ENCODE results near the gene SH3BP5.
A peak's percentile ranks its signal among the peaks of the same experiment; 100 is the strongest.

Gene SH3BP5

GRCh38 chr3:15326673-15327072 lies 5.7 kb downstream of the SH3BP5 start:
- FAIRE-seq (no peak), DNase-seq (ENCODE audit: low spot score) (no peak)

GRCh38 chr3:15326037-15326436 lies 6.3 kb downstream of the SH3BP5 start:
- no peak for DNase-seq (ENCODE audit: low spot score)
- no peak for FAIRE-seq

GRCh38 chr3:15325228-15325627 lies 7.2 kb downstream of the SH3BP5 start:
- FAIRE-seq (no peak), DNase-seq (ENCODE audit: low spot score) (peak; percentile 73)

- no peak for DNase-seq (ENCODE audit: low spot score)
- FAIRE-seq: no peak
Measured at GRCh38 chr3:15324379-15324808, 8.0 kb downstream of the SH3BP5 start.

GRCh38 chr3:15323063-15323462 lies 9.3 kb downstream of the SH3BP5 start:
- DNase-seq (ENCODE audit: low spot score): no peak
- no peak for FAIRE-seq

- no peak for FAIRE-seq
Measured at GRCh38 chr3:15321349-15321748, 11.0 kb downstream of the SH3BP5 start.

GRCh38 chr3:15319575-15319974 lies 12.8 kb downstream of the SH3BP5 start:
- FAIRE-seq (no peak), DNase-seq (ENCODE audit: low spot score) (no peak)

More at GRCh38 chr3:15321349-15321748, 11.0 kb downstream of the SH3BP5 start:
- no peak for DNase-seq (ENCODE audit: low spot score)

- DNase-seq (ENCODE audit: low spot score) (no peak), FAIRE-seq (no peak)
Measured at GRCh38 chr3:15319136-15319535, 13.2 kb downstream of the SH3BP5 start.

GRCh38 chr3:15318661-15319060 lies 13.7 kb downstream of the SH3BP5 start:
- no peak for FAIRE-seq

GRCh38 chr3:15316998-15317435 lies 15.4 kb downstream of the SH3BP5 start:
- FAIRE-seq (no peak), DNase-seq (ENCODE audit: low spot score) (no peak)

More at GRCh38 chr3:15318661-15319060, 13.7 kb downstream of the SH3BP5 start:
- DNase-seq (ENCODE audit: low spot score): no peak

- FAIRE-seq (no peak), DNase-seq (ENCODE audit: low spot score) (no peak)
Measured at GRCh38 chr3:15315003-15315402, 17.4 kb downstream of the SH3BP5 start.

GRCh38 chr3:15314276-15314675 lies 18.1 kb downstream of the SH3BP5 start:
- DNase-seq (ENCODE audit: low spot score) (no peak), FAIRE-seq (no peak)

GRCh38 chr3:15313461-15313860 lies 18.9 kb downstream of the SH3BP5 start:
- no peak for FAIRE-seq

GRCh38 chr3:15312550-15312949 lies 19.8 kb downstream of the SH3BP5 start:
- FAIRE-seq: no peak

More at GRCh38 chr3:15313461-15313860, 18.9 kb downstream of the SH3BP5 start:
- DNase-seq (ENCODE audit: low spot score): no peak

GRCh38 chr3:15310491-15311370 lies 21.7 kb downstream of the SH3BP5 start:
- FAIRE-seq (no peak), DNase-seq (ENCODE audit: low spot score) (peak; percentile 64)

More at GRCh38 chr3:15312550-15312949, 19.8 kb downstream of the SH3BP5 start:
- no peak for DNase-seq (ENCODE audit: low spot score)

GRCh38 chr3:15309662-15310335 lies 22.6 kb downstream of the SH3BP5 start:
- DNase-seq (ENCODE audit: low spot score) (no peak), FAIRE-seq (no peak)

- DNase-seq (ENCODE audit: low spot score) (no peak), FAIRE-seq (no peak)
Measured at GRCh38 chr3:15307580-15307979, 24.8 kb downstream of the SH3BP5 start.

- no peak for FAIRE-seq
- DNase-seq (ENCODE audit: low spot score): no peak
Measured at GRCh38 chr3:15306979-15307359, 25.4 kb downstream of the SH3BP5 start.

- FAIRE-seq (no peak), DNase-seq (ENCODE audit: low spot score) (peak; percentile 20)
Measured at GRCh38 chr3:15305359-15305844, 27.0 kb downstream of the SH3BP5 start.

- no peak for FAIRE-seq
- no peak for DNase-seq (ENCODE audit: low spot score)
Measured at GRCh38 chr3:15303728-15304127, 28.7 kb downstream of the SH3BP5 start.

- DNase-seq (ENCODE audit: low spot score) (no peak), FAIRE-seq (no peak)
Measured at GRCh38 chr3:15303216-15303615, 29.2 kb downstream of the SH3BP5 start.

- DNase-seq (ENCODE audit: low spot score) (no peak), FAIRE-seq (no peak)
Measured at GRCh38 chr3:15301761-15302160, 30.6 kb downstream of the SH3BP5 start.
